ENCODE measurements around the gene MTCL1. TPM values are rescaled to one million over a fixed set of nuclear protein-coding genes. Genes with fewer than 3 reads are reported as not detected.

The MTCL1 gene
- total and polyA plus RNA-seq, 5 donors from 2014 or later = 0.20 TPM; not detected in 4

DNA sequence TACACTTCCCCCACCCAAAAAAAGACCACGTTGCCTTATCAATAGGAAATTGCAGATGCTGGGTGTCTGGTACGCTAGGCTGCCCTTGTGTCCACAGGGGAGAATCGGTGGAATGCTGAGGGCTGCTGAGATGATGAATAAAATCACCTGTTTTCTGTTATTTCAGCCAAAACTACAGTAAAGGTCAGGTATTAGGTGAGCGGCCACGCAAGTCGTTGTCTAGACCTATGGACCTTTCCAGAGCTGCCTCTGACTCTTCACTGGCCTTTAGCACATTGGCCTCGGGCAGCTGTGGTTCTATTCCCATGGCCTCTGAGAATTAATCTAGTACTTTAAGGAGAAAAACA is 89.6 kb downstream of the MTCL1 start:
- no peak for ATAC-seq (ENCODE audit: low read depth in 2 of 2)
- Mint-ChIP-seq H3K4me3 (no peak overlapping the region), H3K4me1 (peaks cover 0 to 7% (median 1%) of the 10 kb centered on the region in 4 donors), H3K9me3 (peaks cover 0 to 2% (median 0%) of the 10 kb centered on the region in 7 donors), H3K36me3 (no peaks in the 10 kb centered on the region), H3K27me3 (peaks cover 4% of the 10 kb centered on the region), H3K27ac (no peak overlapping the region)
- Histone ChIP-seq H3K4me3 (ENCODE audit: low read depth, low read length) (no peak overlapping the region), H3K36me3 (ENCODE audit: control insufficient read depth, insufficient read depth, low read length) (no peaks in the 10 kb centered on the region), H3K27ac (ENCODE audit: insufficient read depth, low read length, poor library complexity, severe bottlenecking) (no peak overlapping the region), H3K9me3 (ENCODE audit: control insufficient read depth in 2 of 2, low read length in 2 of 2) (no peaks in the 10 kb centered on the region), H3K27me3 (ENCODE audit: control insufficient read depth, insufficient read depth, low read length) (no peaks in the 10 kb centered on the region), H3K4me1 (ENCODE audit: control insufficient read depth, insufficient read depth, low read length, poor library complexity, severe bottlenecking) (no peaks in the 10 kb centered on the region)
- DNase-seq = no peak

- H3K27ac Mint-ChIP-seq = no peak overlapping the region
- H3K36me3 ChIP-seq (ENCODE audit: control insufficient read depth, insufficient read depth, low read length) = no peaks in the 10 kb centered on the region
- H3K36me3 Mint-ChIP-seq = no peaks in the 10 kb centered on the region
- peak in 1 of 3 donors; percentile 1 for DNase-seq
- H3K9me3 Mint-ChIP-seq = peaks cover 0 to 2% (median 0%) of the 10 kb centered on the region in 7 donors
- no peak overlapping the region for H3K4me3 Mint-ChIP-seq
- no peak overlapping the region for H3K27ac ChIP-seq (ENCODE audit: insufficient read depth, low read length, poor library complexity, severe bottlenecking)
- H3K4me1 Mint-ChIP-seq = peaks cover 0 to 7% (median 1%) of the 10 kb centered on the region in 4 donors
- no peak for ATAC-seq (ENCODE audit: low read depth in 2 of 2)
- no peak overlapping the region for H3K4me3 ChIP-seq (ENCODE audit: low read depth, low read length)
- H3K4me1 ChIP-seq (ENCODE audit: control insufficient read depth, insufficient read depth, low read length, poor library complexity, severe bottlenecking) = no peaks in the 10 kb centered on the region
- no peaks in the 10 kb centered on the region for H3K27me3 ChIP-seq (ENCODE audit: control insufficient read depth, insufficient read depth, low read length)
- H3K9me3 ChIP-seq (ENCODE audit: control insufficient read depth in 2 of 2, low read length in 2 of 2) = no peaks in the 10 kb centered on the region
- H3K27me3 Mint-ChIP-seq = peaks cover 4% of the 10 kb centered on the region
These were observed 90.4 kb downstream of the MTCL1 start for GRCh38 chr18:8795586-8796325.

- no peaks in the 10 kb centered on the region for H3K9me3 ChIP-seq (ENCODE audit: control insufficient read depth in 2 of 2, low read length in 2 of 2)
- DNase-seq (no peak), ATAC-seq (ENCODE audit: low read depth in 2 of 2) (no peak)
- H3K9me3 Mint-ChIP-seq = peaks cover 0 to 2% (median 0%) of the 10 kb centered on the region in 7 donors
- no peaks in the 10 kb centered on the region for H3K4me1 ChIP-seq (ENCODE audit: control insufficient read depth, insufficient read depth, low read length, poor library complexity, severe bottlenecking)
- no peak overlapping the region for H3K27ac Mint-ChIP-seq
- H3K27ac ChIP-seq (ENCODE audit: insufficient read depth, low read length, poor library complexity, severe bottlenecking) = no peak overlapping the region
- peaks cover 0 to 7% (median 1%) of the 10 kb centered on the region in 4 donors for H3K4me1 Mint-ChIP-seq
- peaks cover 4% of the 10 kb centered on the region for H3K27me3 Mint-ChIP-seq
- H3K36me3 ChIP-seq (ENCODE audit: control insufficient read depth, insufficient read depth, low read length) = no peaks in the 10 kb centered on the region
- H3K4me3 Mint-ChIP-seq = no peak overlapping the region
- H3K4me3 ChIP-seq (ENCODE audit: low read depth, low read length) = no peak overlapping the region
- H3K27me3 ChIP-seq (ENCODE audit: control insufficient read depth, insufficient read depth, low read length) = no peaks in the 10 kb centered on the region
- H3K36me3 Mint-ChIP-seq = no peaks in the 10 kb centered on the region
These were observed 91.8 kb downstream of the MTCL1 start for GRCh38 chr18:8797206-8797605.

DNA sequence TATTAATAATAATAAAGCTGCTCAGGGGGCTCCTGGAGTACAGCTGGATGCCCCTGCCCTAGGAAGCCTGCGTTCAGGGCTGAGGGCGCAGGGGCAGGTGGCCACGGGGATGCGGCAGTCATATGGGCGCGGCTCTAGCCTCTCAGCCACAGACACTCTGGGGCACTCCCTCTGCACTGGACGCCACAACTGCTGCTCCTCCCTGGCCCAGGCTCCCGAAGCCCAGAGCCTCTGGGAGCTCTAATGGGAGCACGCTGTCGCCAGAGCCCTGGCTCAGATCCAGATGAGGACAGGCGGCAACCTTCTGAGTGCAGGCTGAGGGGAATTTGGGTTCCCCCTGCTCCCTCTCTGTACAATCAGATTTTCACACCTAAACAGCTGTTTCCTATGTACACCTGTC is 93.6 kb downstream of the MTCL1 start:
- H3K4me1 Mint-ChIP-seq = peaks cover 0 to 7% (median 1%) of the 10 kb centered on the region in 4 donors
- H3K4me3 ChIP-seq (ENCODE audit: low read depth, low read length) = no peak overlapping the region
- ATAC-seq (ENCODE audit: low read depth in 2 of 2) (no peak), DNase-seq (no peak)
- H3K9me3 ChIP-seq (ENCODE audit: control insufficient read depth in 2 of 2, low read length in 2 of 2) = no peaks in the 10 kb centered on the region
- no peak overlapping the region for H3K4me3 Mint-ChIP-seq
- H3K36me3 Mint-ChIP-seq = no peaks in the 10 kb centered on the region
- no peaks in the 10 kb centered on the region for H3K4me1 ChIP-seq (ENCODE audit: control insufficient read depth, insufficient read depth, low read length, poor library complexity, severe bottlenecking)
- no peak overlapping the region for H3K27ac ChIP-seq (ENCODE audit: insufficient read depth, low read length, poor library complexity, severe bottlenecking)
- no peaks in the 10 kb centered on the region for H3K27me3 ChIP-seq (ENCODE audit: control insufficient read depth, insufficient read depth, low read length)
- H3K36me3 ChIP-seq (ENCODE audit: control insufficient read depth, insufficient read depth, low read length) = no peaks in the 10 kb centered on the region
- H3K9me3 Mint-ChIP-seq = peaks cover 0 to 2% (median 0%) of the 10 kb centered on the region in 7 donors
- peaks cover 4% of the 10 kb centered on the region for H3K27me3 Mint-ChIP-seq
- no peak overlapping the region for H3K27ac Mint-ChIP-seq

- H3K4me1 Mint-ChIP-seq = peaks cover 0 to 7% (median 1%) of the 10 kb centered on the region in 4 donors
- ATAC-seq (ENCODE audit: low read depth in 2 of 2) = no peak
- Histone ChIP-seq H3K27me3 (ENCODE audit: control insufficient read depth, insufficient read depth, low read length) (no peaks in the 10 kb centered on the region), H3K27ac (ENCODE audit: insufficient read depth, low read length, poor library complexity, severe bottlenecking) (no peak overlapping the region), H3K36me3 (ENCODE audit: control insufficient read depth, insufficient read depth, low read length) (no peaks in the 10 kb centered on the region), H3K9me3 (ENCODE audit: control insufficient read depth in 2 of 2, low read length in 2 of 2) (no peaks in the 10 kb centered on the region), H3K4me3 (ENCODE audit: low read depth, low read length) (no peak overlapping the region), H3K4me1 (ENCODE audit: control insufficient read depth, insufficient read depth, low read length, poor library complexity, severe bottlenecking) (no peaks in the 10 kb centered on the region)
- H3K4me3 Mint-ChIP-seq = no peak overlapping the region
- no peaks in the 10 kb centered on the region for H3K9me3 Mint-ChIP-seq
- H3K36me3 Mint-ChIP-seq = no peaks in the 10 kb centered on the region
- DNase-seq = no peak
- no peak overlapping the region for H3K27ac Mint-ChIP-seq
- peaks cover 4% of the 10 kb centered on the region for H3K27me3 Mint-ChIP-seq
These were observed 94.5 kb downstream of the MTCL1 start for GRCh38 chr18:8799596-8800441.

DNA sequence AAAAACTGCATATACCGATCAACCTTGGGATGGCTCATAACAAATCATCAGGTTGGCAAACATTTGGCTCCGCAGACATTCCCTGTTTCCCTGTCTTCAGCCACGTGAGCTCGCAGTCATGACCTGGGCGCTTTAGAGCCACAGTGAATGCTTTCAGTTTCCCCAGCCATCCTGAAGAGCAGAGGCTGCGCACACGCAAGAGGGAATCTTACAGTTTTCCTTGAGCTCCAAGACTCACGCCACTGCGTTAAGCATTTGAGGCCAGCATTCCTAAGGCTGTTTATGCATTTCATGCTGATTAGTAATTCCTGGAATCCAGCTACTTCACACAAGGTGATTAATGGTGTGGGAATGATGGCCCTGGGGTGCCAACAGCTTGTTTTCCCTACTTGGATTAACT is 95.1 kb downstream of the MTCL1 start:
- ATAC-seq (ENCODE audit: low read depth in 2 of 2) = no peak

GRCh38 chr18:8800876-8801262 is 95.5 kb downstream of the MTCL1 start:
- no peak for DNase-seq
- no peak overlapping the region for H3K27ac ChIP-seq (ENCODE audit: insufficient read depth, low read length, poor library complexity, severe bottlenecking)
- no peaks in the 10 kb centered on the region for H3K9me3 ChIP-seq (ENCODE audit: control insufficient read depth in 2 of 2, low read length in 2 of 2)
- H3K36me3 ChIP-seq (ENCODE audit: control insufficient read depth, insufficient read depth, low read length) = no peaks in the 10 kb centered on the region
- H3K4me3 ChIP-seq (ENCODE audit: low read depth, low read length) = no peak overlapping the region
- H3K27me3 ChIP-seq (ENCODE audit: control insufficient read depth, insufficient read depth, low read length) = no peaks in the 10 kb centered on the region
- H3K36me3 Mint-ChIP-seq = no peaks in the 10 kb centered on the region
- H3K4me1 Mint-ChIP-seq = peaks cover 0 to 4% (median 1%) of the 10 kb centered on the region in 4 donors
- no peaks in the 10 kb centered on the region for H3K9me3 Mint-ChIP-seq
- no peak overlapping the region for H3K4me3 Mint-ChIP-seq
- no peak overlapping the region for H3K27ac Mint-ChIP-seq
- no peak for ATAC-seq (ENCODE audit: low read depth in 2 of 2)
- no peaks in the 10 kb centered on the region for H3K4me1 ChIP-seq (ENCODE audit: control insufficient read depth, insufficient read depth, low read length, poor library complexity, severe bottlenecking)
- H3K27me3 Mint-ChIP-seq = no peaks in the 10 kb centered on the region

More for the DNA sequence above, 95.1 kb downstream of the MTCL1 start:
- no peaks in the 10 kb centered on the region for H3K9me3 Mint-ChIP-seq
- no peaks in the 10 kb centered on the region for H3K36me3 Mint-ChIP-seq
- Histone ChIP-seq H3K4me3 (ENCODE audit: low read depth, low read length) (no peak overlapping the region), H3K36me3 (ENCODE audit: control insufficient read depth, insufficient read depth, low read length) (no peaks in the 10 kb centered on the region), H3K4me1 (ENCODE audit: control insufficient read depth, insufficient read depth, low read length, poor library complexity, severe bottlenecking) (no peaks in the 10 kb centered on the region), H3K9me3 (ENCODE audit: control insufficient read depth in 2 of 2, low read length in 2 of 2) (no peaks in the 10 kb centered on the region), H3K27ac (ENCODE audit: insufficient read depth, low read length, poor library complexity, severe bottlenecking) (no peak overlapping the region), H3K27me3 (ENCODE audit: control insufficient read depth, insufficient read depth, low read length) (no peaks in the 10 kb centered on the region)
- peaks cover 3% of the 10 kb centered on the region for H3K27me3 Mint-ChIP-seq
- no peak overlapping the region for H3K27ac Mint-ChIP-seq
- DNase-seq = no peak
- no peak overlapping the region for H3K4me3 Mint-ChIP-seq
- peaks cover 0 to 7% (median 1%) of the 10 kb centered on the region in 4 donors for H3K4me1 Mint-ChIP-seq

Measured in CD4-positive, CD25-positive, alpha-beta regulatory T cell (primary cell).